ENCODE measurements around the gene BTF3. TPM values are rescaled to one million over a fixed set of nuclear protein-coding genes. Genes with fewer than 3 reads are reported as not detected.
A peak's percentile ranks its signal among the peaks of the same experiment; 100 is the strongest.
"Not testable (repeated sequence)": the region's sequence is repeated elsewhere in the genome, so short reads cannot be mapped to it uniquely, and the experiment has no call there.

Gene BTF3
- total RNA-seq, 4 donors from 2014 or later = 423 to 586 (median 532) TPM

DNA sequence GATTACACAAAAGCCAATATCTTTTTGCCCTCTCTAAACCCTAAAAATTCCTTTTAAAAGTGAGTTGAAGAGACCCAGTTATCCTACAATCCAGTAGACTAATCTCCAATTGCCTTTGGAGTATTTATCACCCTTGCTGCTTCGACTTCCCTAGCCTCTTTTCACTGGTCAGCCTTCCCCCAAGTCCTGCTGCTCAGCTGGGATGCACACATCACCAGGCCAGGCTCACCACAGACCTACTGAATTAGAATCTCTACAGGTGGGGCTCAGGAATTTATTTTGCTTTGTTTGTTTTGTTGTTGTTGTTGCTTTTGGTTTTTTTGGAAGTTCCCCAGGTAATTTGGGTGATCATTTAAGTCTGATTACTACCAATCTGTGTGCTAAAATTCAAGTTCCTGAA, 38.1 kb upstream of the BTF3 start:
- H3K4me1 ChIP-seq = no peaks in the 10 kb centered on the region
- no peaks in the 10 kb centered on the region for H3K36me3 ChIP-seq
- peaks cover 33% of the 10 kb centered on the region for H3K27me3 ChIP-seq
- H3K9me3 ChIP-seq = no peaks in the 10 kb centered on the region
- H3K4me3 ChIP-seq = no peak overlapping the region
- no peak for TF ChIP-seq POLR2A (IDR thresholded peaks at IDR 0.05)
- no peak for TF ChIP-seq CTCF (IDR thresholded peaks at IDR 0.05)
- no peak for TF ChIP-seq POLR2AphosphoS5 (IDR thresholded peaks at IDR 0.05)
- no peak for TF ChIP-seq EP300 (IDR thresholded peaks at IDR 0.05)
- no peak for ATAC-seq
- WGBS, 2 donors (ENCODE audit: low coverage in 1 of 2) = 73% methylated on average over 1 of the region's 1 CpG; no CpG with 5 or more reads in 1 of the 2 donors
- H3K27ac ChIP-seq = no peak overlapping the region

DNA sequence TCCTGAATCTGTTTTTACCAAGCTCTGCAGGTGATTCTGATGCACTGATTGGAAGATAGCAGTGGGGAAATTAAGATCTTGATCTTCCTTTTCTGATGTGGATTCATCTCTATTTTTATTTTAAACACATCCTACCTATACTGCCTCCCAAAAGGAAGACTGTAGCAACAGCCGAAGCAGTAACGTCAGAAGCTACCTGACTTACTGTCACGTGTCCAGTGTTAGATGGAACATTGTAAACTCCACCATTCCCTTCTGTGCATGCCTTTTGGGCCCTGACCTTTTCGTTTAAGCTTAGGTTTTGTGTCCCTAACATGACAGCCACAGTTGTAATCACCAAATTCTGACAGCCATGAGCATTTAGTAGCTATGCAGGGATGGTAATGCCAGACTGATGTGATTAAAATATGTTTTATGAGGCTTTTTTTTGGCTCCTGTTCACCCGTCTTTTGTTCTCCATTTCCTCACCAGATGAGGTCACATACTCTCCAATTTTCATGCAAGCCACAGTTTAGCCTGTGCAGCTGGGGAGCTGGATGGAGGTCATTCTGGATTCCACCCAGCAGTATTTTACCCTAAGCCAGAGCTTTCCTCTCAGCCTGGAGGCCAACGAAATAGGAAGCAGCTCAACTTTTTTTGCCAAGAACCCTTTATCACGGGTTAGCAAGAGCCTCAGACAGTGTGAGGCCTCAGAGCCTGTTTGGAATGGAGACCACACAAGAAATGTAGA, 34.1 kb upstream of the BTF3 start:
- no peaks in the 10 kb centered on the region for H3K27me3 ChIP-seq
- H3K36me3 ChIP-seq = no peaks in the 10 kb centered on the region
- TF ChIP-seq CTCF (IDR thresholded peaks at IDR 0.05) (no peak), POLR2AphosphoS5 (IDR thresholded peaks at IDR 0.05) (no peak), EP300 (IDR thresholded peaks at IDR 0.05) (no peak), POLR2A (IDR thresholded peaks at IDR 0.05) (no peak)
- H3K27ac ChIP-seq = no peak overlapping the region
- no peaks in the 10 kb centered on the region for H3K4me1 ChIP-seq
- H3K4me3 ChIP-seq = no peak overlapping the region
- no peaks in the 10 kb centered on the region for H3K9me3 ChIP-seq
- peak; percentile 74 for ATAC-seq
- 32 to 39% methylated on average over 3 to 7 of the region's 7 CpGs for WGBS, 2 donors (ENCODE audit: low coverage in 1 of 2)

- H3K36me3 ChIP-seq, H3K4me1 ChIP-seq: not testable (repeated sequence)
- 75 to 86% methylated on average over 2 of the region's 3 CpGs for WGBS, 2 donors (ENCODE audit: low coverage in 1 of 2)
These were observed 29.6 kb upstream of the BTF3 start for GRCh38 chr5:73468638-73469037.

DNA sequence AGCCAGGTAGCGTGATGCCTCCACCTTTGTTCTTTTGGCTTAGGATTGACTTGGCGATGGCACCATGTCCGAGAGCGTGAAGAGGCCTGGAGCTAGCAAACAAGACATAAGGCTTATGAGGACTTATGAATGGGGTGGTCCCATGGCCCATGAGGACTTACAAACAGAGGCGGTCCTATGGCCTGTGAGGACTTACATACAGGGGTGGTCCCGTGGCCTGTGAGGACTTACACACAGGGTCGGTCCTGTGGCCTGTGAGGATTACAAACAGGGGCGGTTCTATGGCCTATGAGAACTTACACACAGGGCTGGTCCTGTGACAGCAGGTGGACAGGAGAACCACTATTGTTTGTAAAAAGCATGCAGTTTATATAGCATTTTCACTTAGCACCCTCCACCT, 28.4 kb upstream of the BTF3 start:
- no peak overlapping the region for H3K4me3 ChIP-seq
- H3K27me3 ChIP-seq = no peaks in the 10 kb centered on the region
- no peak overlapping the region for H3K27ac ChIP-seq
- ATAC-seq = no peak
- no peaks in the 10 kb centered on the region for H3K36me3 ChIP-seq
- TF ChIP-seq CTCF (IDR thresholded peaks at IDR 0.05) (no peak), POLR2A (IDR thresholded peaks at IDR 0.05) (no peak)
- H3K9me3 ChIP-seq = no peaks in the 10 kb centered on the region
- no peaks in the 10 kb centered on the region for H3K4me1 ChIP-seq
- WGBS, 2 donors (ENCODE audit: low coverage in 1 of 2) = 93 to 100% methylated on average over 1 to 3 of the region's 8 CpGs

More at GRCh38 chr5:73468638-73469037, 29.6 kb upstream of the BTF3 start:
- not testable (repeated sequence) for H3K27me3 ChIP-seq, H3K9me3 ChIP-seq, H3K27ac ChIP-seq, ATAC-seq, H3K4me3 ChIP-seq

DNA sequence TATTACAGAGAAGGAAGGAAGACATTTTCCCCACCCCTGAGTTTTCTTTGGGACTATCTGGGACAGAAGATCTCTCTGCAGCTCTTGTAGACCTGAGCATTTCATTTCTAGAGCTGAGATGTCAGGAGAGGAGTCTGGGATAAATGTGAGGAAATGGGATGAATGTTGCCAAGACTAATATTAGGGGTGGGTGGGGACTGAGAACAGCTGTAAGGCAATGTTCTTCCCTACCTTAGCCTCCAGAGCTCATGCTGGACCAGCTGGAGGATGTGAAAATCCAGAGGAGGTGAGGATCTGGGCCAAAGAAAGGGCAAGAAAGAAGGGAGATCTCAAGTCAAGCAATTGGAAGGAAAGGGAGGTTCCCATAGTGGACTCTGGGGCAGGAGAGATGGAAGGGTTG, 26.6 kb upstream of the BTF3 start:
- Histone ChIP-seq H3K9me3 (no peaks in the 10 kb centered on the region), H3K36me3 (no peaks in the 10 kb centered on the region), H3K27me3 (no peaks in the 10 kb centered on the region), H3K4me3 (no peak overlapping the region), H3K27ac (no peak overlapping the region), H3K4me1 (no peaks in the 10 kb centered on the region)
- TF ChIP-seq EP300 (IDR thresholded peaks at IDR 0.05) (no peak), CTCF (IDR thresholded peaks at IDR 0.05) (no peak), POLR2AphosphoS5 (IDR thresholded peaks at IDR 0.05) (no peak), POLR2A (IDR thresholded peaks at IDR 0.05) (no peak)
- no peak for ATAC-seq
